ENCODE measurements around the gene MAP2. TPM values are rescaled to one million over a fixed set of nuclear protein-coding genes. Genes with fewer than 3 reads are reported as not detected.

MAP2 gene
- total and polyA plus RNA-seq, 2 donors from 2014 or later, result 3.6 to 11.4 TPM

DNA sequence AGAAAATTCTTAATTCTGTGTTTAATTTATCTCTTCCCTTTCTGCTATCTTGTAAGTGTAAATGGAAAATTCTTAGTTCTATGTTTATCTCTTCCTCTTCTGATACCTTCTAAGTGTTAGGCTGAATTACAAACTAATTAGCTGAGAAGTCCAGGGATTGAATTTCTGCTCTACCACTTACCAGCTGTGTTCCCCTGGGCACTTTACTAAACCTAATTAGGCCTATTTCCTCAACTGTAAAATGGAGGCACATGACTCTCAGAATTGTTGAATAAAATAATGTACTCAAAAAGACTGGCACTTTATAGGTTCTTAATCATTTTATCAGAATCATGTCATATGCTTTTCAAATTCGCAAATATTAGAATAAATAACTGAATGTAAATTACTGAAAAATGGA lies 146.3 kb downstream of the MAP2 start:
- intact Hi-C loops (cut with DNase I), result no loop called here
- DNase-seq, result no peak
- H3K27ac ChIP-seq (ENCODE audit: low read depth in 2 of 2, low read length in 2 of 2), result no peak overlapping the region
- TF ChIP-seq, protein P1, sequence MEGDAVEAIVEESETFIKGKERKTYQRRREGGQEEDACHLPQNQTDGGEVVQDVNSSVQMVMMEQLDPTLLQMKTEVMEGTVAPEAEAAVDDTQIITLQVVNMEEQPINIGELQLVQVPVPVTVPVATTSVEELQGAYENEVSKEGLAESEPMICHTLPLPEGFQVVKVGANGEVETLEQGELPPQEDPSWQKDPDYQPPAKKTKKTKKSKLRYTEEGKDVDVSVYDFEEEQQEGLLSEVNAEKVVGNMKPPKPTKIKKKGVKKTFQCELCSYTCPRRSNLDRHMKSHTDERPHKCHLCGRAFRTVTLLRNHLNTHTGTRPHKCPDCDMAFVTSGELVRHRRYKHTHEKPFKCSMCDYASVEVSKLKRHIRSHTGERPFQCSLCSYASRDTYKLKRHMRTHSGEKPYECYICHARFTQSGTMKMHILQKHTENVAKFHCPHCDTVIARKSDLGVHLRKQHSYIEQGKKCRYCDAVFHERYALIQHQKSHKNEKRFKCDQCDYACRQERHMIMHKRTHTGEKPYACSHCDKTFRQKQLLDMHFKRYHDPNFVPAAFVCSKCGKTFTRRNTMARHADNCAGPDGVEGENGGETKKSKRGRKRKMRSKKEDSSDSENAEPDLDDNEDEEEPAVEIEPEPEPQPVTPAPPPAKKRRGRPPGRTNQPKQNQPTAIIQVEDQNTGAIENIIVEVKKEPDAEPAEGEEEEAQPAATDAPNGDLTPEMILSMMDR (IDR thresholded peaks at IDR 0.05; ENCODE audit: borderline replicate concordance, extremely low read depth, insufficient read depth), result no peak
- no peaks in the 10 kb centered on the region for H3K36me3 ChIP-seq (ENCODE audit: control insufficient read depth in 2 of 3, insufficient read depth in 3 of 3, low read length in 3 of 3)
- no peak overlapping the region for H3K9ac ChIP-seq (ENCODE audit: low read length in 3 of 3)
- no peaks in the 10 kb centered on the region for H3K9me3 ChIP-seq (ENCODE audit: control insufficient read depth in 2 of 3, insufficient read depth in 1 of 3, low read length in 3 of 3)
- no peak for FAIRE-seq
- no peaks in the 10 kb centered on the region for H3K4me1 ChIP-seq (ENCODE audit: control insufficient read depth in 2 of 3, insufficient read depth in 2 of 3, low read depth in 1 of 3, low read length in 3 of 3)
- H3K27me3 ChIP-seq (ENCODE audit: control insufficient read depth, insufficient read depth, low read length), result no peaks in the 10 kb centered on the region
- no peak overlapping the region for H3K4me3 ChIP-seq (ENCODE audit: low read length in 3 of 3)

DNA sequence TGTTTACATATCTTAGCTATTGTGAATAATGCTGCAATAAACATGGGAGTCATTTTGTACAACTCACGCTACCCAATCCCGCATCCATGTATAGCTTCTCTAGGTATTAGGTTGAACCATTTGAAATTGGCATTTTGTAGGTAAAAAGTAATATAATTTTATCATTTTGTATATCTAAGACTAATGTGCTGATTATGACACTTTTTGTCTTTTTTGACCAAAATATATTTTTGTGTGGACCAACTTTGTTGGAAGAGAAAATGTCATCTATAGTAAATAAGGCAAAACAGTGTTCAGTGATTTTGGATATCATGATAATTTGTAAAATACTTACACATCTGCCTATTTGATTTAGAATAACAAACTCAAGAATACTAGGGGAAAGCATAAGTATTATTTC lies 150.7 kb downstream of the MAP2 start:
- H3K9me3 ChIP-seq (ENCODE audit: control insufficient read depth in 2 of 3, insufficient read depth in 1 of 3, low read length in 3 of 3), result no peaks in the 10 kb centered on the region
- FAIRE-seq (no peak), DNase-seq (no peak)
- no peak overlapping the region for H3K9ac ChIP-seq (ENCODE audit: low read length in 3 of 3)
- no peaks in the 10 kb centered on the region for H3K4me1 ChIP-seq (ENCODE audit: control insufficient read depth in 2 of 3, insufficient read depth in 2 of 3, low read depth in 1 of 3, low read length in 3 of 3)
- TF ChIP-seq, protein P1 (IDR thresholded peaks at IDR 0.05; ENCODE audit: borderline replicate concordance, extremely low read depth, insufficient read depth), result no peak
- intact Hi-C loops (cut with DNase I), result no loop called here
- H3K36me3 ChIP-seq (ENCODE audit: control insufficient read depth in 2 of 3, insufficient read depth in 3 of 3, low read length in 3 of 3), result no peaks in the 10 kb centered on the region
- no peak overlapping the region for H3K27ac ChIP-seq (ENCODE audit: low read depth in 2 of 2, low read length in 2 of 2)
- no peaks in the 10 kb centered on the region for H3K27me3 ChIP-seq (ENCODE audit: control insufficient read depth, insufficient read depth, low read length)
- H3K4me3 ChIP-seq (ENCODE audit: low read length in 3 of 3), result no peak overlapping the region

DNA sequence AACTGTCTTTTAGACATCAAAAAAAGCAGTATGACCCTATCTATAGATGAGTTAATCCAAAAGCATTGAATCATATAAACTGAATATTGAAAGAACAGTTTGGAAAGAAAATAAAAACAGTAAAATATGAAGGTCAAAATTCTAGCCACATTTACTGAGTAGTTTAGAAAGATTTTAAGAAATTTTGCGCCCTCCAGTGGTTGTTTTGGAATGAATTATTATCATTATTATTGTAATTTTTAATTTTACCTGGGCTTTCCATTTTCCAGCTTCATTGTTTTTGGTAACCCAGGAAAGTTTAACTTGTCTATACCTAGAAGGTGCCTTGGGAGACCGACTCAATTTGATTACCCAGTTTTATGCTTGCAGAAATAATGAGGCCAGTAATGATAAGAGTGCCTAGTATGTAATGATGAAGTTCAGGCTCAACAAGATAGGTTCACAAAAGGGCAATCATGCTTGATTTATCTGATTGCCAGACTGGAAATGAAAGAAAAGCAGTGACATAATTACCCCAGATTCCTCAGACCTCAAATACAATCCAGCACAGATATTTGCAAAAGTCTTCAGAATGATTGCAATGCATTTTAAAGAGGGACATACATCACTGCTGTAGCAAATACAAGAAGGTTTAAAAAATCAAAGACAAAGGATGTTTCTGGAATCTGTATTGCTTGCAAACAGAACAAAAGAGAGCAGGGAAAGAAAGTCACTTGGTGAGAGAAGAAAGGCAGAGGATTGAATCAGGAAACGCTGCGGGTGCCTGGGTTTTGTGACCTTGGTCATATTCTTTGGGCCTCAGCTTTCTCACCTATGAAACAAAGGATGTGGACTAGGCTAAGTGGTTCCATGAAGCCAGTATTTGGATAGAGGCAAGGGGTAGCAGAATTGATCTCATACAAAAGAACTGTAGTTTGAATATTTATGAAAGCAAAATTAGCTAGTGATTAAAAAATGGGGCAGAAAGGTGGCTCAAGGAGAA lies 153.8 kb downstream of the MAP2 start:
- FAIRE-seq, result no peak
- H3K36me3 ChIP-seq (ENCODE audit: control insufficient read depth in 2 of 3, insufficient read depth in 3 of 3, low read length in 3 of 3), result no peaks in the 10 kb centered on the region
- TF ChIP-seq, protein P1 (IDR thresholded peaks at IDR 0.05; ENCODE audit: borderline replicate concordance, extremely low read depth, insufficient read depth), result no peak
- H3K9me3 ChIP-seq (ENCODE audit: control insufficient read depth in 2 of 3, insufficient read depth in 1 of 3, low read length in 3 of 3), result no peaks in the 10 kb centered on the region
- H3K27me3 ChIP-seq (ENCODE audit: control insufficient read depth, insufficient read depth, low read length), result no peaks in the 10 kb centered on the region
- no peak for DNase-seq
- H3K4me3 ChIP-seq (ENCODE audit: low read length in 3 of 3), result no peak overlapping the region
- no peaks in the 10 kb centered on the region for H3K4me1 ChIP-seq (ENCODE audit: control insufficient read depth in 2 of 3, insufficient read depth in 2 of 3, low read depth in 1 of 3, low read length in 3 of 3)
- no peak overlapping the region for H3K9ac ChIP-seq (ENCODE audit: low read length in 3 of 3)
- H3K27ac ChIP-seq (ENCODE audit: low read depth in 2 of 2, low read length in 2 of 2), result no peak overlapping the region
- intact Hi-C loops (cut with DNase I), result no loop called here
